Measurements from ENCODE around the gene SLC8A1.

- TF ChIP-seq CTCF (IDR thresholded peaks at IDR 0.05) (no peak), POLR2AphosphoS5 (IDR thresholded peaks at IDR 0.05) (no peak)
Observed at GRCh38 chr2:40457366-40457765, 5.5 kb upstream of the SLC8A1 start.
